Omental fat pad (tissue), 4 donors: ENCODE measurements around the gene NCOR2. TPM values are rescaled to one million over a fixed set of nuclear protein-coding genes. Genes with fewer than 3 reads are reported as not detected.

Source experiments
- ATAC-seq: fragments of 150-250 bp; one replicate; pipeline ENCODE4 v1.9.1; 2016; ENCODE audit warnings: mild to moderate bottlenecking, moderate library complexity; ENCODE audit not compliant: low FRiP score
- DNase-seq: peaks from one replicate; pipeline ENCODE4 v3.0.0-alpha.2; 2019; ENCODE audit warnings: low spot score
- total RNA-seq, 4 donors: library from RNA; depleted of rRNA; stranded (reverse); fragments of >200 nt; gene quantifications; one replicate each; pipeline ENCODE4 v1.1.0, GENCODE V29; 2016
- TF ChIP-seq, protein P1 (sequence below), 3 donors: fragments of 450-650 bp; IDR thresholded peaks; one replicate each; pipeline ENCODE4 v1.5.1; 2016 to 2017; ENCODE audit warnings: antibody characterized with exemption in 3 of 3, mild to moderate bottlenecking in 3 of 3, moderate library complexity in 2 of 3

Gene NCOR2
- total RNA-seq, result 10 to 100 TPM; 53.4 to 85.3 (median 71.9) TPM

DNA sequence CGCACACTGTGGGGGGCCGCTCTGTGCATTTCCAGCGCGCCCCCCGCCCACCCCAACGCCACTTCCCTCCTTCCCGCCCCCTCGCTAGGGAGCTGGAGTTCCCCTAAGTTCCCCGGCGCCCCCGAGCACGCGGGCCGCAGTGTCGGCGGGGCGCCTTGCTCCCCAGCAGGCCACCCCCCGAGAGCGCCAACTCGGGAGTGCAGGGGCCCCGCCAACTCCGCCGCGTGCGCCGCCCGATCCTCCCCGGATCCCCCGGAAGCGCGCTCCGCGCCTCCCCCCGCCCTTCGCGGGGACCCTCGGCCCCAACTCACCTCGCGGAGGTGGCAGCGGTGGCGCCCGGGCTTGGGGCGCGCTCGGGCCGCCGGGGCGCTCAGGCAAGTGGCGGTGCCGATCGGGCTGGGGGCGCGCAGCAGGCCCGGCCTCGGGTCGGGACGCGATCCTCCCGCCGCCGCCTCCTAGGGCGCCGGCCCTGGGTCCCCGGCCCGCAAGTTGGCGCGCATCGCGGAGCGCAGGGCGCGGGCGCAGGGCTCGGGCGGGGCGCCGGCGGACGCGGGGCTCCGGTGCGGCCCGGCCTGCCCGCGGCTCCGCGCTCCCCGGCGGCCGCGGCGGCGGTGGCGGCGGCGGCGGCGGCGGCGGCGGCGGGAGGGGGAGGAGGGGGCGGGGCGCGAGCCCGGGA is at the start of gene NCOR2:
NCOR2 (minus strand) TSS at position 616 of the 676 bp plus-strand sequence. CDS start 72,361 bp downstream, outside the sequence.
- DNase-seq (no peak), ATAC-seq (peak; percentile 3)
- TF ChIP-seq, protein P1, sequence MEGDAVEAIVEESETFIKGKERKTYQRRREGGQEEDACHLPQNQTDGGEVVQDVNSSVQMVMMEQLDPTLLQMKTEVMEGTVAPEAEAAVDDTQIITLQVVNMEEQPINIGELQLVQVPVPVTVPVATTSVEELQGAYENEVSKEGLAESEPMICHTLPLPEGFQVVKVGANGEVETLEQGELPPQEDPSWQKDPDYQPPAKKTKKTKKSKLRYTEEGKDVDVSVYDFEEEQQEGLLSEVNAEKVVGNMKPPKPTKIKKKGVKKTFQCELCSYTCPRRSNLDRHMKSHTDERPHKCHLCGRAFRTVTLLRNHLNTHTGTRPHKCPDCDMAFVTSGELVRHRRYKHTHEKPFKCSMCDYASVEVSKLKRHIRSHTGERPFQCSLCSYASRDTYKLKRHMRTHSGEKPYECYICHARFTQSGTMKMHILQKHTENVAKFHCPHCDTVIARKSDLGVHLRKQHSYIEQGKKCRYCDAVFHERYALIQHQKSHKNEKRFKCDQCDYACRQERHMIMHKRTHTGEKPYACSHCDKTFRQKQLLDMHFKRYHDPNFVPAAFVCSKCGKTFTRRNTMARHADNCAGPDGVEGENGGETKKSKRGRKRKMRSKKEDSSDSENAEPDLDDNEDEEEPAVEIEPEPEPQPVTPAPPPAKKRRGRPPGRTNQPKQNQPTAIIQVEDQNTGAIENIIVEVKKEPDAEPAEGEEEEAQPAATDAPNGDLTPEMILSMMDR (IDR thresholded peaks at IDR 0.05), result no peak

DNA sequence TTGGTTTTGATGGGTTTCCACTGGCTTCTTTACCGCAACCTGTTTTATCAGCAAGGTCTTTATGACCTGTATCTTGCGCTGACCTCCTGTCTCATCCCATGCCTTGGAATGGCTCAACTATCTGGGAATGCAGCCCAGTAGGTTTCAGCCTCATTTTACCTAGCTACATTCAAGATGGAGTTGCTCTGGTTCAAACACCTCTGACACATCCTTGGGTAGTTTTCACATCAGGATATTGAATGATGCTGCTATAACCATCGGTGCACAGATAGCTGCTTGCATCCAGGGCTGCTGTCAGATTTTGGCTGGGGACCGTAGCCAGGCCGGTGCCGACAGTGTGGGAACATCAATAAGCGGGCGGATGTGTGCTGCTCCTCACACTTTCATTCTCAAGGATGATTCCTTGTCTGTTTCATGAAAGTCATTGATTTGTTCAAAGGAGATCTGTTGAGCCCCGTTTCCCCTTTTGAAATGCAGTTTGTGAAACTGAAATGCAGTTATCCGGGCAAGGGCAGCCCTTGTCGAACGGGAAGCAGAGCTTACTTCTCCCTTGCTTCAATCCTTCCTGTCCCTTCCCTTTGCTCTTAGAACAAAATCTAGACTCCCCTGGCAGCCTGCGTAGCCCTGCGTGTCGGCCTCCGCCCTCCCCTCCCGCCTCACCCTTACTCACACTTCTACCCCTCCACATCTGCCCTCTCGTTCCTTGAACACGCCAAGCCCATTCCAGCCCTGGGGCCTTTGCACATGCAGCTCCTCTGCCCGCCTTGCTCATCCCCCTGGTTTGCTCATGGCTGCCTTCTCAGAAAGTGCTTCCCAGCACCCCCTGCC is 49.2 kb upstream of the NCOR2 start:
- DNase-seq (no peak), ATAC-seq (no peak)

DNA sequence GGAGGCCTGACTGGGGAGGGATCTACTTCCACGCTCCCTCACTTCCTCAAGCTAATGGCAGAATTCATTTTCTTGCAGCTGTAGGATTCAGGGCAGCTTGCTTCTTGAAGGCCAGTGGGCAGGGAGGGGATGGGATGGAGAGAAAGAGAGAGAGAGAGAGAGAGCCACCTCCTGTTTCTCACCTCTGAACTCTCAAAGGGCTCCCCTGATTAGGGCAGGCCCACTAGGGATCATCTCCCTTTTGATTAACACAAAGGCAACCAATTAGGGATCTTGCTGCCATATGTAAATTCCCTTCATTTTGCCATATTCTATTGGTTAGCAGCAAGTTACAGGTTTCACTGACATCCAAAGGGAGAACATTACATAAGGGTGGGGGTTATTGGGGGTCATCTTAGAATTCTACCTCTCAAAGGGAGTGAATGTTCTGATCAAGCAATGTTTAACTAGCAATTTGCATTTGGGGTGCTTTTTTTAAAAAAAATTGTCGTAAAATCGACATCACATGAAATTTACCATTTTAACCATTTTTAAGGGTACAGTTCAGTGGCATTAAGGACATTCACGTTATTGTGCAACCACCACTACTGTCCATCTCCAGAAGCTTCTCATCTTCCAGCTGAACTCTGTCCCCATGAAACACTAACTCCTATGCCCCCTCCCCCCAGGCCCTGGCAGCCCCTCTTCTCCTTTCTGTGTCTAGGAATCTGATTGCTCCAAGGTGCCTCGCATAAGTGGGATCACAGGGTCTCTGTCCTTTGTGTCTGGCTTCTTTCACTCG is 47.3 kb upstream of the NCOR2 start:
- DNase-seq (no peak), ATAC-seq (no peak)
- TF ChIP-seq, protein P1 (IDR thresholded peaks at IDR 0.05), result no peak

More for the DNA sequence above, 49.2 kb upstream of the NCOR2 start:
- TF ChIP-seq, protein P1 (IDR thresholded peaks at IDR 0.05), result no peak

DNA sequence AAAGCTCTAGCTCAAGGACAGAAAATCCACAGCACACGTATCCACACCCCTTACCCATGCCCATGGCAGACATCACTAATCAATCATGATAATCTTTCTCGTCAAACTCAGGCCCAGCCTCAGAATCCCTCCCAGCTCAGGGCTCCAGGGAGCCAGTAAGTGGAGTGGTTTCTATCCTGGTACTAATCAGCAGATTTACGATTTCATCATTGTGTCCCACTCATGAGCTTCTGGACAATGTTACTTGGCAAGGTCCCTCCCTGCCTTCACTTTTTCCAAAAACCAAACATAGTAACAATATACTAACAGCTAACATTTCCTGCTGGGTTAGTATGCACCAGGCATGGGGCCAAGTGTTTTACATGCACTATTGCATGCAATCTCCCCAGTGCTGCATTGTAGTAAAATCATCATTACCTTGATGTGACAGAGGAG is 45.8 kb upstream of the NCOR2 start:
- no peak for ATAC-seq
- no peak for DNase-seq
- TF ChIP-seq, protein P1 (IDR thresholded peaks at IDR 0.05), result no peak

DNA sequence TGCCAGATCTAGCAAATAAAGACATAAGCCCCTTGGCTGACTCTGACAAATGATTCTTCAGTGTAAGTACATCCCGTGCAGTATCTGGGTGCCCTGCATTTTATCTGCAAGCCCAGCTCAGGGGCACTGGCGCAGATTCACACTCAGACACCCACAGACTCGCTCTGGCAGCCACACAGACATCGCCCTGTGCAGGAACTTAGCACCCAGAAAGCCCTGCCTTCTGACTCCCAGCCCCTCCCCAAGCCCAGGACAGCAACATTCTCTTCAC is 44.9 kb upstream of the NCOR2 start:
- no peak for DNase-seq
- TF ChIP-seq, protein P1 (IDR thresholded peaks at IDR 0.05), result no peak
- ATAC-seq, result no peak

DNA sequence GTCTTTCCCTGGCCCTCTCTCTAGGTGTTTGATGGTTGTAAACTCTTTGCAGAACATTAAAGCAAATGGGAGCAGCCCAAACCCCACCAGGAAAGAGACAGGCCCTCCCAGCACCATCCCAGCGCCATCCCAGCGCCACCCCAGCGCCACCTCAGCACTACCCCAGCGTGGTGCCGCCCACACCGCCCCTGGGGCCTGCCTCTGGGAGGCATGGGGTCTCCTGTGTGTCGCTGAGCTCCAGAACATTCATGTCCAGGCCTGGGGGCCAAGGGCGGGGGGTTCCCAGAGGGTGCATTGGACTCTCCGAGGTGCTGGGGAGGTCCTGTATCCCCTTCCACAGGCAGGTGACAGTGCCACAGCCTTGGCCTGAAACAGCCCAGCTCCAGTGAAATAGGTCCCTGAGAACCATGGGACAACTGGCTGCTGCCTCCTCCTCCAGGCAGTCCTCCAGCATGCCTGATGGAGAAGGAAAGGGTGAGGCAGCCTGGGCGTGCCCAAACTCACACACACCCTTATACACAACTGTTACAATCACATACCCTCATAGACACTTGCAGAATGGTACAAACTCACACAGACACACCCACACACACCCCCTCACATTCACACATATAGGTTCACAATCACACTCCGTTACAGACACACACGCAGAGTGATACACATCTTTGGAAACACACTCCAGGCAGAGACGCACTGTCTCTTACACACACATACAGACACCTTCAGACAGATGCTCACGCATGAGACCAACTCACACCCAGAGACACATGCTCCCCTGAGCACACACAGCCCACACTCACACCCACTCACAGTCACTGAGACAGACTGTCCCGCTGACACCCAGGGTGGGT is 44.4 kb upstream of the NCOR2 start:
- no peak for ATAC-seq
- no peak for DNase-seq
- TF ChIP-seq, protein P1 (IDR thresholded peaks at IDR 0.05), result no peak
